NCI-H146 treated with DMSO at 0.1 percent for 48 hours (cell line): ENCODE results near the gene MVK.

Source experiments
- DNase-seq: peaks from one replicate; lab custom pipeline; 2025; ENCODE audit not compliant: unreplicated experiment; lab: John Stamatoyannopoulos, UW

Gene MVK

GRCh38 chr12:109573029-109573913, at the start of gene MVK, which contains the start of gene MMAB:
Gene MVK, plus strand, starts transcription at chr12:109573794. Its CDS starts 1,029 bp downstream, at chr12:109574823.
Gene MMAB, minus strand, starts transcription at chr12:109573504. Its CDS starts 24 bp downstream, at chr12:109573480.
- DNase-seq, result peak; percentile 98

- no peak for DNase-seq
These were observed 48.9 kb upstream of the MVK start for GRCh38 chr12:109524466-109525278.

- DNase-seq, result no peak
These were observed 48.4 kb upstream of the MVK start for GRCh38 chr12:109525279-109525585.

- DNase-seq, result no peak
These were observed 46.0 kb upstream of the MVK start for GRCh38 chr12:109527489-109528123.

- no peak for DNase-seq
These were observed 43.6 kb upstream of the MVK start for GRCh38 chr12:109529691-109530640.

GRCh38 chr12:109531411-109531810, 42.2 kb upstream of the MVK start:
- no peak for DNase-seq

GRCh38 chr12:109532721-109533486, 40.7 kb upstream of the MVK start:
- no peak for DNase-seq

GRCh38 chr12:109533487-109533740, 40.2 kb upstream of the MVK start:
- no peak for DNase-seq

- no peak for DNase-seq
These were observed 39.1 kb upstream of the MVK start for GRCh38 chr12:109534456-109534855.

GRCh38 chr12:109535231-109535862, 38.2 kb upstream of the MVK start:
- no peak for DNase-seq

GRCh38 chr12:109535863-109536250, 37.7 kb upstream of the MVK start:
- no peak for DNase-seq

GRCh38 chr12:109537136-109537535, 36.5 kb upstream of the MVK start:
- no peak for DNase-seq

GRCh38 chr12:109538191-109538863, 35.3 kb upstream of the MVK start:
- no peak for DNase-seq

- DNase-seq, result no peak
These were observed 34.1 kb upstream of the MVK start for GRCh38 chr12:109539508-109539907.

GRCh38 chr12:109540526-109541412, 32.8 kb upstream of the MVK start:
- DNase-seq, result no peak

- DNase-seq, result no peak
These were observed 32.2 kb upstream of the MVK start for GRCh38 chr12:109541413-109541726.

GRCh38 chr12:109542014-109542413, 31.6 kb upstream of the MVK start:
- no peak for DNase-seq

GRCh38 chr12:109542876-109543275, 30.7 kb upstream of the MVK start:
- no peak for DNase-seq
